Testis (tissue), 3 donors: ENCODE data around the gene PDILT. TPM values are rescaled to one million over a fixed set of nuclear protein-coding genes. Genes with fewer than 3 reads are reported as not detected.
A peak's percentile ranks its signal among the peaks of the same experiment; 100 is the strongest.

Source experiments
- DNase-seq: peaks from one replicate; pipeline ENCODE4 v3.0.0-alpha.2; 2019
- H3K27ac ChIP-seq, 2 donors: fragments of 200-600 bp; sonication (generic); one replicate each; pipeline ENCODE4 v1.5.1; 2019
- H3K27me3 ChIP-seq: fragments of 200-600 bp; sonication (generic); one replicate; pipeline ENCODE4 v1.5.1; 2019
- H3K36me3 ChIP-seq: fragments of 200-600 bp; sonication (generic); one replicate; pipeline ENCODE4 v1.5.1; 2017; ENCODE audit warnings: low read depth; ENCODE audit errors: missing control alignments
- H3K4me1 ChIP-seq: fragments of 200-600 bp; sonication (generic); one replicate; pipeline ENCODE4 v1.5.1; 2019
- H3K4me3 ChIP-seq, 2 donors: fragments of 200-600 bp; sonication (generic); one replicate each; pipeline ENCODE4 v1.5.1; 2017 to 2019
- H3K9me3 ChIP-seq: fragments of 200-600 bp; sonication (generic); one replicate; pipeline ENCODE4 v1.5.1; 2017
- POLR2A ChIP-seq: fragments of 450-650 bp; IDR thresholded peaks from one replicate; pipeline ENCODE4 v1.6.1; 2017; ENCODE audit warnings: antibody characterized with exemption, mild to moderate bottlenecking, moderate library complexity
- WGBS, 2 donors: methylation state at CpG; one replicate each; pipeline ENCODE4 v1.1.5; 2018; 5-methylcytosine and 5-hydroxymethylcytosine counted together
- intact Hi-C: fragments of 100-400 bp; cut with DNase I; formaldehyde crosslinking; loops from one replicate; pipeline ENCODE4 v1.15.1; 2023; ENCODE audit warnings: low total_unique reads
- polyA plus RNA-seq: library from polyadenylated mRNA; stranded (reverse); fragments of 350-450 nt; fragmentation: Illumina TruSeq; extraction: RNeasy Lipid Tissue Mini Kit (QIAGEN cat#74804); gene quantifications from one replicate; pipeline ENCODE4 v1.2.3, GENCODE V29; 2014; ENCODE audit warnings: low read depth, low replicate concordance; ENCODE audit not compliant: insufficient read depth
- total RNA-seq, 2 donors: library from RNA; depleted of rRNA; stranded (reverse); fragments of >200 nt; gene quantifications; one replicate each; pipeline ENCODE4 v1.2.3, GENCODE V29; 2016
- TF ChIP-seq, protein P1 (sequence below), 3 experiments: fragments of 450-650 bp in 2 of 3; fragments of 200-600 bp in 1 of 3; sonication (generic) in 1 of 3; IDR thresholded peaks; one replicate each; pipeline ENCODE4 v1.5.1; 2016 to 2019; ENCODE audit warnings: antibody characterized with exemption in 3 of 3, mild to moderate bottlenecking in 2 of 3, moderate library complexity in 1 of 3

Gene PDILT
- total and polyA plus RNA-seq, 3 donors from 2014 or later, result 5.8 to 26.8 (median 10.1) TPM

DNA sequence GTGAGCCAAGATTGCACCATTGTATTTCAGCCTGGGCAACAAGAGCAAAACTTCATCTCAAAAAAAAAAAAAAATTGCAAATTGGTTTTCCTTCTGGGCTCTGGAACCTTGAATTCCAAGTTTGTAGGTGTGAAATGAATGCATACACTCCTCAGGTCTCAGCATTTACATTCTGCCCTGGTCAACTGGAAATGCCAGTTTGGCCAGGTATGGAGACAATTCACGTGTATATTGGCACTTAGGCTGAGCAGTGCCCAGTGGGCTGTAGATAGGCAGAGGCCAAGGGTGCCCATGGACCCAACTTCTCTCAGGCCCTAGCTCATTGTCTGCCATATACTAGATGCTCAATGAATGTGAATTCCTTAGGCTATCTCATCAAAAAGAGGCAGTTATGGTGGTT lies 15.7 kb downstream of the PDILT start:
- intact Hi-C loops, result loop anchor here (10.0 kb wide), 1 partner anchor 484 kb away; no protein-coding TSS in a partner anchor
- TF ChIP-seq POLR2A, result no peak
- TF ChIP-seq, protein P1, sequence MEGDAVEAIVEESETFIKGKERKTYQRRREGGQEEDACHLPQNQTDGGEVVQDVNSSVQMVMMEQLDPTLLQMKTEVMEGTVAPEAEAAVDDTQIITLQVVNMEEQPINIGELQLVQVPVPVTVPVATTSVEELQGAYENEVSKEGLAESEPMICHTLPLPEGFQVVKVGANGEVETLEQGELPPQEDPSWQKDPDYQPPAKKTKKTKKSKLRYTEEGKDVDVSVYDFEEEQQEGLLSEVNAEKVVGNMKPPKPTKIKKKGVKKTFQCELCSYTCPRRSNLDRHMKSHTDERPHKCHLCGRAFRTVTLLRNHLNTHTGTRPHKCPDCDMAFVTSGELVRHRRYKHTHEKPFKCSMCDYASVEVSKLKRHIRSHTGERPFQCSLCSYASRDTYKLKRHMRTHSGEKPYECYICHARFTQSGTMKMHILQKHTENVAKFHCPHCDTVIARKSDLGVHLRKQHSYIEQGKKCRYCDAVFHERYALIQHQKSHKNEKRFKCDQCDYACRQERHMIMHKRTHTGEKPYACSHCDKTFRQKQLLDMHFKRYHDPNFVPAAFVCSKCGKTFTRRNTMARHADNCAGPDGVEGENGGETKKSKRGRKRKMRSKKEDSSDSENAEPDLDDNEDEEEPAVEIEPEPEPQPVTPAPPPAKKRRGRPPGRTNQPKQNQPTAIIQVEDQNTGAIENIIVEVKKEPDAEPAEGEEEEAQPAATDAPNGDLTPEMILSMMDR (IDR thresholded peaks at IDR 0.05), result no peak
- 73 to 86% methylated on average over 1 of the region's 1 CpG for WGBS, 2 donors

GRCh38 chr16:20387978-20388377 lies 16.6 kb downstream of the PDILT start:
- peaks cover 6% of the 10 kb centered on the region for H3K4me1 ChIP-seq
- H3K4me3 ChIP-seq, result no peak overlapping the region
- intact Hi-C loops, result loop anchor here (10.0 kb wide), 1 partner anchor 483 kb away; no protein-coding TSS in a partner anchor
- no peaks in the 10 kb centered on the region for H3K9me3 ChIP-seq
- no peak overlapping the region for H3K27ac ChIP-seq
- no peaks in the 10 kb centered on the region for H3K27me3 ChIP-seq
- H3K36me3 ChIP-seq, result no peaks in the 10 kb centered on the region
- WGBS, 2 donors, result 92 to 97% methylated on average over 3 of the region's 3 CpGs
- TF ChIP-seq POLR2A, result no peak
- TF ChIP-seq, protein P1 (IDR thresholded peaks at IDR 0.05), result no peak
- no peak for DNase-seq

More for the DNA sequence above, 15.7 kb downstream of the PDILT start:
- Histone ChIP-seq H3K4me3 (no peak overlapping the region), H3K9me3 (no peaks in the 10 kb centered on the region), H3K27me3 (no peaks in the 10 kb centered on the region), H3K36me3 (no peaks in the 10 kb centered on the region), H3K27ac (no peak overlapping the region), H3K4me1 (peaks cover 8% of the 10 kb centered on the region)
- DNase-seq, result no peak

DNA sequence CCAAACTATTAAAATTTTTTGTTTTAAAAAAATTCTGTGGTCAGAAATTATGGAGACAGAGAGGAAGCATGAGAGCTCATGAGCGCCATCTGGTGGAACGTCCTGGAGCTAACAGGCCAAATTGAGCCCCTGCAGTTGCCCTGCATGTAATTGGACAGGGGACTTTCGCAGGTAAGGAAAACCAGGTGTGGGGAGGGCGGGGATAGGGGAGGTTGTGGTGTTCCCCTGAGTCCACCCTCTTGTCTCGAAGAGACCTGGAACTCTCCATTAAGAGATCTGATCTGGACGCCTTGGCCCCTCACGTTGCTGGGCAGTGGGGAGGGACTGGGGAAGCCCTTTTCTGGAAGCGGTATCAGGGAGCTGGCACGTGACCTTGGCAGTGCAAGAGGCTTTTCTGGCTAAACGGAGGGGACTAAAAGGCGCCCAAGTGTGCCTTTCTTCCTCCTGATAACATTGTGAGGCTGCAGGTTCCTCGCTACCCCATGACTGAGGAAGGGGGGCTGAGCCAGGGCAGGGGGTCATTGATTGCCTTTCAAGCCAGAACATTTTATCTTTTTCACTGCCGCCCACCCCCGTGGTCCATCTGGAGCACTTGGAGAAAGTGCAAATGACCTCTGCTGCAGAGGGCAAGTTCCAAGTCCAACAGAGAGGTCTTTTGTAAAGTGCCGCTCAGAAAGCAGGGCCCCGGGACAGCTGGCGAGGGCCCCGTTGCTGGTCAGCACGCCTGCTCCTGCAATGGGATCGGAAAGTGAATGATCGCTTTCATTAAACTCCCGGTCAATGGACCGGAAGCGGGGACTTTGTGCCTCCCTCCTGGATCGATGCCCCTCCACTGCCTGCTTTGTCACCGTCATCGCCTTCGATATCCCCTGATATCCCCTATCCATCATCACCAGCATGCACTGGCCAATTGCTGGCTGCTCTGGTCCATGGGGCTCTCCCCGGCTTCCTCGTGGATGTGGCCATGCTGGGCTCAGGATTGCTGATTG lies 18.4 kb downstream of the PDILT start:
- no peak overlapping the region for H3K4me3 ChIP-seq
- intact Hi-C loops, result loop anchor here (10.0 kb wide), 1 partner anchor 481 kb away; no protein-coding TSS in a partner anchor
- peaks cover 6% of the 10 kb centered on the region for H3K4me1 ChIP-seq
- H3K27ac ChIP-seq, result no peak overlapping the region
- no peaks in the 10 kb centered on the region for H3K9me3 ChIP-seq
- TF ChIP-seq POLR2A, result no peak
- TF ChIP-seq, protein P1 (IDR thresholded peaks at IDR 0.05), result peak; percentile 60 to 87 (median 74)
- no peaks in the 10 kb centered on the region for H3K27me3 ChIP-seq
- 14 to 15% methylated on average over 24 to 30 of the region's 30 CpGs for WGBS, 2 donors
- no peaks in the 10 kb centered on the region for H3K36me3 ChIP-seq
- peak; percentile 83 for DNase-seq

DNA sequence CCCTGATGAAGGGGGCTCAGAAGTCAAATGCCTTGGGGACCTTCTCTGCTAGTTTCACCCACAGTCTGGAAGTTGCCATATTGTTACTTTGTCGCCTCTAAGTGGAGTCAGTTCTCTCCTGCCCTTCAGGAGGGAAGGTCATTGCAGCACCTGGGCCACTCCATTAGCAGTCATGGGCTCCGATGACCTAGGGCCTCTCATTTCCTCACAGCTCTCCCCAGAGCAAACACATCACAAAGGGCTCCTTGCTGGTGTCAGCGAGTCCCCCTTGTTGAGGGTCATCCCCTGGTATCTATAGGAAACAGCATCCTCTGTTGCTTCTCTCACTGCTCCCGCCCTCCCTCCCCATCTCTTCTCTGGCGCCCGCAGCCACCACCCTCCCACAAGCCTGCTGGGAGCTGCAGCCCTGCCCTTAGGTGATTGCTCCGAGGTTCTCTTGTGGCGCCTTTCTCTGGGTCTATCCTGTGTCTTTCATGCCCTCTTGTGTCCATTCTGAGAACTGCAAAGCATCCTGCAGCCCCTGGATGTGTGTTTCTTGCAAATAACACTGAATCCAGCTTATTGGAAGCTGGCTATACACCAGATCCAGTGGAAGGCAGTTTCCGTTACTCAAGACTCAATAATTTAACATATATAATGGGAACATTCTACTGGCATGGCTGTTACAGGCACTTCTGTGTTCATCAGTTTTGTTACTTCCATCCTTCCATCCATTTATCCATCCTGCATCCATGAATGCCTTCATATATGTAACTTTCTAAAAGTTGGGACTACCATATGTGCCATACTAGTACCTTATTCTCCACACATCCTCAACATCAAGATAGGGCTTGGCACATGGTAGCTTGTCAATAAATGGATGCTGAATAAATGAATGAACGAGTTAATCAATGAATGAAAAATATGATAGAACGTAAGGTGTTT lies 21.2 kb downstream of the PDILT start:
- 35 to 36% methylated on average over 9 to 11 of the region's 11 CpGs for WGBS, 2 donors
- intact Hi-C loops, result loop anchor here (10.0 kb wide), 1 partner anchor 479 kb away; no protein-coding TSS in a partner anchor

More for the DNA sequence above, 21.2 kb downstream of the PDILT start:
- H3K27ac ChIP-seq, result no peak overlapping the region
- H3K4me1 ChIP-seq, result peaks cover 6% of the 10 kb centered on the region
- no peak for TF ChIP-seq POLR2A
- TF ChIP-seq, protein P1 (IDR thresholded peaks at IDR 0.05), result peak; percentile 57 to 83 (median 76)
- no peaks in the 10 kb centered on the region for H3K27me3 ChIP-seq
- no peaks in the 10 kb centered on the region for H3K36me3 ChIP-seq
- peak; percentile 84 for DNase-seq
- no peak overlapping the region for H3K4me3 ChIP-seq
- H3K9me3 ChIP-seq, result no peaks in the 10 kb centered on the region
